ENCODE data around the gene SLC12A3. TPM values are rescaled to one million over a fixed set of nuclear protein-coding genes. Genes with fewer than 3 reads are reported as not detected.
"Not testable (repeated sequence)": the region's sequence is repeated elsewhere in the genome, so short reads cannot be mapped to it uniquely, and the experiment has no call there.

The SLC12A3 gene
- polyA plus RNA-seq, 3 donors = 15.8 to 32.0 (median 27.7) TPM

DNA sequence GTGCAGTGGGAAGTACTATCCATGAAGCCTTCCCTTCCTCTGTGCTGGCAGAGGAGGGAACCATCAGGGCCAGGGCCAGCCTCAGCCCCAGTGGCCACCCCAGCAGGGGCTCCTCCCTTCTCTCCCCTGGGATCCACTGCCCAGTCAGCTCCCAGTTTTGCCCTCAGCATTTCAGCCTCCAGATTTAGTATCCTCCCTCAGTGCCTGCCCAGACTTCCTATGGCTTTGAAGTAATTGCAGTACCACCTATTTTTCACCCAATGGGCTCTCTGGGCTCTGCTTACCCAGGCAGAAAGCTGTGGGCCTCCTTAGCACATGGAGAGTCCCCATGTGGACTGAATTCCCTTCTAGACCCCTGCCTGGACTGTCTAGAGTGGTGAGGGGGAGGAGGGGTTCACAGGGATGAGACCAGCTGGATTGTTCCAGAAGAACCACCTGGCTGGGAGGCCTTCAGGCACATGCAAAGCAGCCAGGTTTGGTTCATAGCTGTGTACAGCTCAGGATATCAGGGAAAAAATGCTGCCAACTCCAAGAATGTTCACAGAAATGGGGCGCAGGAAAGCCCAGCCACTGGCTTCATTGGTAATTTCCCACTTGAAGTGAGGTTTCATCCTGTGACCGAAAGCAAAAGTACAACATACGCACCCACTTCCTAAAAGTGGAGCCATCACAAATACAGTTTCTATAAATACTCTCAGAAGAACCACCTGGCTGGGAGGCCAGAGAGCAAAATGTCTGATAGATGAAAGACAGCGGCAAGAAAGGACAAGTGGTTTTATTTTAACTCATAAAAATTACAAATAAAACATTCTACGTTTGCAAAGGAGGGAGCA lies 51.8 kb downstream of the SLC12A3 start:
- no peak for DNase-seq

DNA sequence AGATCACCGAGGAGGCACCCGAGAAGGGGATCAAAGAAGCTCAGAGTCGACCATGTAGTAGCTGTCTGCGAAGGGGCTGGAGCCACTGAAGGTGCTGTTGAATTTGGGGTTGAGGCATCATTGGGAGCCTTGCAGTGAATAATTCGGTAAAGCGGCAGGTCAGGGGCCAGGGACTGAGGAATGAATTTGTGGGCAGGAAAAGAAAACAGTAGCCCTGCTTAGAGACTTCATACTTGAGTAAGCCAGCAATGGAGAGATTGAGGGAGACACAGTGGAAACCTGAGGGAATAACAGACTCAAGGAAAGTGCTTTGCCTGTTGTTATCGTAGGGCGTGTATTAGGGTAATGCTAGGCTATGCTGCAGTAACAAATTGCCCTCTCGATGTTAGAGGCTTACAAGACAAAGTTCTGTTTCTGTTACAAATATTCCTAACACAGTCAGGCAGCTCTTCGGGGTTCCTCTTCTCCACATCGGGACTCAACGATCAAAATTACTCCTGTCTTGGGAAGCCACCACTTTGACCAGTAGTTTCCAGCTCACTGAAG lies 53.5 kb downstream of the SLC12A3 start:
- no peak for DNase-seq

DNA sequence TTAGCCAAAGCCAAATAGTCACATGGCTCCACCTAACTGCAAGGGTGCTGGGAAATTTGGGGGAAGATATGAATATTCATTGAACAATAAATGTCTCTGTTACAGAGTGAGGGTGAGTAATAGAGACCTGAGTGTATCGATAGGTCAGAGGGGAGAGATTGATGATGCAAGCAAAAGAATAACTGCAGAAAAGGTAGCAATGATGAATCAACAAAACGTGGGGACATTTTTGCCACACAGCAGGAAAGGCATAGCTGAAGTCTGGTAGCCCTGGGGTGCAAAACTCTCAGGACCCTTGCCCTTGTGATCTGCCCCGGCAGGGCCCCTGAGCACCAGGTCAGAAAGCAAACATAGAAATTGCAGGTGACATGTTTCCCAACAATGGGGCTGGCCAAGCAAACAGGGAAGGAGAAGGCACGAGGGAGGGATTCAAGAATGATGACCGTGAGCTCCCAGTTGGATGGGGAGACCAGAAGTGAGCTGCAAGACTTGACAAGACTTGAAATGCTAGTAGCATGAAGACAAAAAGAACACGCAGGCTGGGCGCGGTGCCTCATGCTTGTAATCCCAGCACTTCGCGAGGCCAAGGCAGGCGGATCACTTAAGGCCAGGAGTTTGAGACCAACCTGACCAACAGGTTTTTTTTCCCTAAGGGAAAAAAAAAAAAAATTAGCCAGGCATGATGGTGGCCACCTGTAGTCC lies 54.2 kb downstream of the SLC12A3 start:
- DNase-seq = no peak

DNA sequence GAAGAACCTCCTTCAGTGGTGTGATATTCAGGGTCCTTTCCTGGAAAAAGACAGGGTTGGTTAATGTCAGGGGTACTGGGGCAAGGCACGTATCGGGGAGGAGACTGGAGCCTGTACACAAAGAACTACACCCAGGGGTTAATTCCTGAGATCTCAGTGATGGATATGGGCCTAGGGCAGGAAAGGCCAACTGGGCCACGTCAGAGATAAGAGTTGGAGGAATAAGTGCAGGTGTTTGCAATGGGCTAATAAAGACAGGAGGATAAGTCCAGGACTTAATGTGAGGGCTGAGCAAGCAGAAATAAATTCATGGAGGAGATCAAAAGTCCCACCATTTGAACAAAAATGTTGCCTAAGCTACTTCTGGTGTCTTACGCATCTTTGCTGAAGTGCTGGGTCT lies 56.6 kb downstream of the SLC12A3 start:
- no peak for DNase-seq

DNA sequence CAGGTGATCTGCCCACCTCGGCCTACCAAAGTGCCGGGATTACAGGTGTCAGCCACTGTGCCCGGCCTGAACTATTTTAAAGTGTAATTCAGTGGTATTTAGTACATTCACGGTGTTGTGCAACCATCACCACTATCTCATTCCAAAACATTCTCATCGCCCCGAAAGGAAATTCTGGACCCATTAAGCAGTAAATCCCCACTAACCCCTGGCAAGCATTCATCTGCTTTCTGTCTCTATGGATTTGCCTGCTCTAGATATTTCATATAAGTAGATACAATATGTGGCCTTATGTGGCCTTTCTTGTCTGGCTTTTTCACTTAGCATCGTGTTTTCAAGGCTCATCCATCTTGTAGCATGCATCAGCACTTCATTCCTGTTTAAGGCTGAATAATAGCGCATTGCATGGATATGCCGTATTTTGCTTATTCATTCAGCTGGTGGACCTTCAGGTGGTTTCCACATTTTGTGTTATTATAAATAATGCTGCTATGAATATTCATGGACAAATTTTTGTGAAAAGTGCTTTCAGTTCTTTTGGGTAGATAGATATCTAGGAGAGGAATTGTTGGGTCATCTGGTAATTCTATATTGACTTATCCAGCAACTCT lies 58.6 kb downstream of the SLC12A3 start:
- no peak for DNase-seq

DNA sequence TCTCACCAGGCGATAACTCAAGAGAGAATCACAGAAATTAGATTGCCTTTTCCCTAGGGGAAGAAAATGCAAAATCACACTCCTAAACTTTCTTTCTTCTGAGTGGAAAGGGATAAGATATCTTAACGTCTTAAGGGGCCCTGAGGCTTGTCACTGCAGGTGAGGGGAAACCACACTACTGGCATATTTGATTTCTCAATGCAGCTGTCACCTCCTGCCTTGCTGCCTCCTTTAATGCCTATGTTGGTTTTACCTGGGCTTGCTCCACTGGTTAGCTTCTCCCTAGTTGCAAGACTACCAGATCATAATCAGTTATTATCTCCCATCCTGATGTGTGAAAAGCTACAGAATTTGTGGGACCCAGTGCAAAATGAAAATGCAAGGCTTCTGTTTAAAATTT lies 62.5 kb downstream of the SLC12A3 start:
- no peak for DNase-seq

DNA sequence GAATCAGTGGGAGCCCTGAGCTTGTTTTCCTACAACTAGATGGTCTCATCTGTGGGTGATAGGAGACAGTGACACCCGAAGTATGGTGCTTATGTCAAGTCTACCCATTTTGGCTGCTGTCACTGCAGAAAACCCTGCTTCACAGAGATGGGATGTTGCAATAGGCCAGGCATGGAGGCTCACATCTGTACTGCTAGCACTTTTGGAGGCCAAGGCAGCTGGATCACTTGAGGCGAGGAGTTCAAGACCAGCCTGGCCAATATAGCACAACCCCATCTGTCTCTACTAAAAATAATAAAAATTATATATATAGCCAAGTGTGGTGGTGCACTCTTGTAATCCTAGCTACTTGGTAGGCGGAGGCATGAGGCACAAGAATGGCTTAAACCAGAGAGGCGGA lies 64.6 kb downstream of the SLC12A3 start:
- no peak for DNase-seq

DNA sequence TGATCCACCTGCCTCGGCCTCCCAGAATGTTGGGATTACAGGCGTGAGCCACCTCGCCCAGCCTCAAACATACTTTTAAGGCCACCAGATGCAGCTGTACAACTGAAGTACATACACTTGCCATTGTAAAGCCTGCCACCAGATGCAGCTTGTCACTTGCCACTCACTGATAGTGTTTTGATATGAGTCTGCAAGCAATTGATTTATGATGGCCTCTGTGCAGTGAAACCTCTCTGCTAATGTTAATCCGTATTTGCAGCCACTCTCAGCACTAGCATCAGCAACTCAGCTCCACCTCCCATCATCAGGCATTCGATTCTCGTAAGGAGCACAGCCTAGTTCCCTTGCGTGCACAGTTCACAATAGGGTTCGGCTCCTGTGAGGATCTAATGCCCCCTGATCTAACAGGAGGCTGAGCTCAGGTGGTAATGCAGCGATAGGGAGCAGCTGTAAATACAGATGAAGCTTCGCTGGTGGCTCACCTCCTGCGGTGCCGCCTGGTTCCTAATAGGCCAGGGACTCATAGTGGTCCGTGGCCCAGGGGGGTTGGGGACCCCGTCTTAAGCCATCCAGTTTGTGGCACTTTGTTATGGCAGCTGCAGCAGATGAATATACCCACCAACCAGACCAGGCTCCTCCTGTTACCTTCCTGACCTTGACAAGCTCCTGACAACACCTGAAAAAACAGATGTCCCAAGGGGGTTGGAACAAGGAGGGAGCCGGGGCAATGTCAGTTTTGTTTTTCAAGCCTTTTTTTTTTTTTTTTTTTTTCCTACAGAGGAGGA lies 65.7 kb downstream of the SLC12A3 start:
- DNase-seq = no peak

DNA sequence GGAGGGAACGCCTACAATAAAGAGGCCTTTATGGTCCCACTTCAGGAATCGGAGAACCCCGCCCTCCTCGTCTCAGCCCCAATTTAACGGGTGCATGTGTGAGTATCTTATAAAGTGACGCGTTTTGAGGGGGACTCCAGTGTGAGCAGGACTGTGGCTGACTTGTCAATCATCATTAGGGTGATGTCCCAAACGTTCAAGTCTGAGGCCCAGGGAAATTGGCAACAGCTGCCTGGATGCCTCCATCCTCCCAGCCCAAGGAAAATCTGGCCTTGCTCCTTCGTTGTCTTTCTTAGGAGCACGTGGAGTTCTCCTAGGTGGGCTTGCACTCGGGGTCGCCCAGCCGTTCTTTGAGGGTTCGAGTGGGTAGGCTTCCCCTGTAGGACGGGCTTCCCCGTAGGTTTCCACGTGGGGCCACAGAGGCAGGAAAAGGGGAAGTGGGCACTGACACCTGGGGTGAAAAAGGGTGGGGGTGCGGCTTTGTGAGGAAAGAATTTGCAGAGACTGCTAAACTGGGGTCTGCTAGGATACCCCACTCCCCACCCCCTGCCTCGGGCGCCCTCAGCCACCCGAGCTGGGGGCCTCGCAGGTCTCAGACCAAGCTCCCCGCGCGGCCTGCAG lies 66.4 kb downstream of the SLC12A3 start:
- DNase-seq = no peak

DNA sequence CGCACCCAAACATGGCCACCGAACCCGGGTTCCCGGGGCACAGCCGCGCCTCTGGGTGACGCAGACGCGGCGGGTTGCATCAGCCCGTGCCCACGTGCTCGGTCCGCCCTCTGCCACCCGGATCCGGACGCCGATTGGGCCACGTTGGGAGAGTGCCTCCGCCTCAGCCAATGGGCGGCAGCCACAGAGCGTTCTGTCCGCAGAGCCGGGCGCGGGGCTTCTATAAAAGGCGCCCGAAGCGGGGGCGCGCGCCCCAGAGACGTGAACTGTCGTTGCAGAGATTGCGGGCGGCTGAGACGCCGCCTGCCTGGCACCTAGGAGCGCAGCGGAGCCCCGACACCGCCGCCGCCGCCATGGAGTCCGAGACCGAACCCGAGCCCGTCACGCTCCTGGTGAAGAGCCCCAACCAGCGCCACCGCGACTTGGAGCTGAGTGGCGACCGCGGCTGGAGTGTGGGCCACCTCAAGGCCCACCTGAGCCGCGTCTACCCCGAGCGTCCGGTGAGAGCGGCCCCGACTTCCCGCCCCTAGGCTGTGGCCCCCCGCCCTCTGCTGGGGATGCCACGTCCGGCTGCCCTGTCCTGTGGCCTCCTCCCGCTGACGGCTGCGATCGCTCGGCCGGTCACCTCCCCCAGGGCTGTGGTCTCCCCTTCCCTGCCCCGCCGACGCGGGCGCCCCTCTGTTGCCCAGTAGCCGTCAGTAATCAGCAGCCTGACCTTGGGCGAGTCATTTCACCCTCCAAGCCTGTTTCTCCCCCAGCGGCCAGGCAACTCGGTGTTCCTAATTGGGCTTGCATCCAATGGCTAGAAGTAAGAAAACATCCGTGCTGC lies 67.1 kb downstream of the SLC12A3 start, which contains the start of gene HERPUD1:
Gene HERPUD1 (plus strand): TSS at position 251 of the 829 bp plus-strand sequence. CDS start 103 bp downstream, at position 354.
- DNase-seq = peak; percentile 97

DNA sequence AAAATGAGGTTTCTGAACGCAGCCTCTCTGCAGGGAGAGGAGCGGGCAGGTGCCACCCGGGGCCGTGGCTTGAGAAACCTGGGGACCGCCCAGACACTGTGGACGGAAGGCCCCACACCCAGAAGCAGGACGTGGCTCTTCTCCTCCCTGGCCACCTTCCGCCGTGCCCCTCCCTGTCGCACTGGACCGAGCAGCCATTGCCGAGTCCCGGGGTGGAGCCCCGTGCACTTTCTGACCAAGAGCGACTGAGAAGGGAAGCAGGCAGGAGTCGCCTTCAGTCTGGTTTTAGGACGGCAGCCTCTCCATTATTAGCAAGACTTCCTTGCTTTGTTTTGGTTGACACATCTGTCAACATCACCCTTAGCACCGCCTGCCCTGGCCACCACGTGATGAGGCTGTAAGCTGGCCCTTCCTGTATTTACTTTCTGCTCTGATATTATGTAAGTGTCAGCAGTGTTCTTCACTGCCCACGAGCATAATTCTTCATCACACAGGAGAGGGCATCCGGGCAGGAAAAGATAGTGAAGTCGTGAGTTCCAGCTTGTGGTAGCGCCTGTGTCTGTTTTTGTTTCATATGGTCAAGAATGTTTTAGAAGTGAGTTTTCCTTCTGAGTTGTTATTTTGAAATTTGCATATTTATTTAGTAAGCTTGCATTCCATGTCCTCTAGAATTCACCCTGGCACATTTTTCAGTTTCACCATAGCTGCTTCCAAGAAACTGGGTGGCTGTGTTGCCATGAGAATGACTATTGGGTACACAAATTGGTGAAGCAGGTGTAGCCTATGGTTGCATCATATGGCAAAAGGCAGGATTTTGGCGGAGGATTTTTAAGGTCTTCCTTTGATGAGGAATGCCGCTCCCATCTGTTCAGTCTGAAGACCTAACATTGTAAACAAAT lies 68.0 kb downstream of the SLC12A3 start:
- DNase-seq = peak; percentile 63

DNA sequence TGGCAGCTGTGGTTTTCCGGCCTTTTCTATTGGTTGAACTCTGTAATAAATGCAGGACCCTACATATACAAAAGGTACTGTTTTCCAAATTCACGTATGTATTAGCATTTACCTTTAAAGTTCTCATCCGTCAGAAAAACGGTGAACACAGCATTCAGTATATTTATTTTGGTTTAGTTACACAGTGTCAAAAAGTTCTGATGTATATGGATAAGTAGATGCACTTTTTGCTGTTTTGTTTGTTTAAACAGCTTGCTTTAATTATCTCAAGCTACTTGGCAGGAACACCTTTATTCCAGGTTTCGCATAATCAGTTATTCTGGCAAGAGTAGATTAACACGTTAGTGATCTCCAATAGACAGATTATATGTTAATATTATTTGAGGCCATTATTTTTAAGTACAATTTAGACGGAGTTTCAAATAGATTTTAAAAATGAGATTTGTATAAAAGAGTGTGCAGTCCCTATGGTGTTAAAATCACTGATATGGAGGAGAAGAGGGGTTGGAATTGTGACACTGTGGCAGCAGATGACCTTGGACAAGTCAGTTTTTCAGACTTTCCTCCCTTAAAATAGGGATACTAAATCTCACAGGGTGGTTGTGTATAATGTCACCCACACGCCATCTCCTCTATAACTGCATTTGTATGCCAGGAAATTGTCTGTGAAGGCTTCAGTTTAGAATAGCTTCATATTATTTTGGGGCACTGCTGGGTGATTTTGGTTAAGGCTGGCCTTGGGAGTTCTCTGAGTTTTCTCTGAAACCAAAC lies 69.0 kb downstream of the SLC12A3 start:
- no peak for DNase-seq

DNA sequence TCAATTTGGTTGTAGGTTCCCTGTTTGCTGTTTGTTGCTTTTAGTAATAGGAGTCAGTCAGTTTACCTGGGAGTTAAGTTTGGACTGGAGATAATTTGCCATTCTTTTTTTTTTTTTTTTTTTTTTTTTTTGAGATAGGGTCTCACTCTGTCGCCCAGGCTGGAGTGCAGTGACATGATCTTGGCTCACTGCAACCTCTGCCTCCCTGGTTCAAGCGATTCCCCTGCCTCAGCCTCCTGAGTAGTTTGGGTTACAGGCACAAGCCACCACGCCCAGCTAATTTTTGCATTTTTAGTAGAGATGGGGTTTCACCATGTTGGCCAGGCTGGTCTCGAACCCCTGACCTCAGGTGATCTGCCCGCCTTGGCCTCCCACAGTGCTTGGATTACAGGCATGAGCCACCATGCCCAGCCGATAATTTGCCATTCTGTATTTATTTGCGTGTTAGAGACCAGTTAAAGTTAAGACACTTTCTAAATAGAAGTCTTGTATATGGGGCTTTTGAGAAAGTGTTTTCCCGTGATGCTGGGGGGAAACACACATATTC lies 69.7 kb downstream of the SLC12A3 start:
- not testable (repeated sequence) for DNase-seq

DNA sequence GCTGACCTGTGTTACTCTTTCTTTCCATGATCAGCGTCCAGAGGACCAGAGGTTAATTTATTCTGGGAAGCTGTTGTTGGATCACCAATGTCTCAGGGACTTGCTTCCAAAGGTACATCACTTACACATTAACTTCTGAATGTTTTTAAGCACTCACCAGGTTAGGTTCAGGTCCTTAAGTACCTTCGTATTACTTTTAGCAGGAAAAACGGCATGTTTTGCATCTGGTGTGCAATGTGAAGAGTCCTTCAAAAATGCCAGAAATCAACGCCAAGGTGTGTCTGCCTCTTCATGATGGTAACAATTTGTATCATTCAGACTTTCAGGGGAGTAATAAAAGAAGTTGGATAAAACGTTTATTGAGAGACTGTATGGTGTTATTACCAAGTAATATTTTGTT lies 70.2 kb downstream of the SLC12A3 start:
- DNase-seq = no peak

DNA sequence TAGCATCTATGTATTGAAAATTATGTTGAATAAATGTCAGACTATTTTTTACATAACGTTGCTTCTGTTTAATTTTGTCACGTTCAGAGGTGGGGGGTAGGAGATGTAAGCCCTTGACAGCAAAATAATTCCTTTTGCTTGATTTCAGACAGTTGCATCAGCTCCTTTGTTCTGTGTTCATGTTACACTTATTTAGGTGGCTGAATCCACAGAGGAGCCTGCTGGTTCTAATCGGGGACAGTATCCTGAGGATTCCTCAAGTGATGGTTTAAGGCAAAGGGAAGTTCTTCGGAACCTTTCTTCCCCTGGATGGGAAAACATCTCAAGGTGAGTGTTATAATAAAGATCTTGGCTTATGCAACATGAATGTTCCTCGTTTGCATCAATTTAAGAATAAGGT lies 71.5 kb downstream of the SLC12A3 start:
- DNase-seq = no peak

DNA sequence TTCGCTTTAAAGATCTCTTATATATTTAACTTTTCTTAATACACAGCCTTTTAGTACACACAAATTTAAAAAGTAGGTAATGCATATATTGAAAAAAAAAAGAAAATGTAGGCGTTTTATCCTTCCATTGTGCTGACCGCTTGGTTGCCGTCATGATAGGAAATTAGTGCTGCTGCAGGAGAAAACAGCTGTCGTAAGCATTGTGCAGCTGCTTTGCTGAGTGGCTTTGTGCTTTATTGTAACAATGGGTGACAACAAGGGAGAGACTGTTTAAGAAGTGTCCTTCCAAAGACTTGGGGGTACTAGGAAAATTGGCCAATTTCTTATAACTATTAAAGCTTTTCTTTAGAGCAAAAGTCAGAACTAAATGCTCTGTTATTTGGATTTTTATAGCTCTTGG lies 71.9 kb downstream of the SLC12A3 start:
- no peak for DNase-seq

DNA sequence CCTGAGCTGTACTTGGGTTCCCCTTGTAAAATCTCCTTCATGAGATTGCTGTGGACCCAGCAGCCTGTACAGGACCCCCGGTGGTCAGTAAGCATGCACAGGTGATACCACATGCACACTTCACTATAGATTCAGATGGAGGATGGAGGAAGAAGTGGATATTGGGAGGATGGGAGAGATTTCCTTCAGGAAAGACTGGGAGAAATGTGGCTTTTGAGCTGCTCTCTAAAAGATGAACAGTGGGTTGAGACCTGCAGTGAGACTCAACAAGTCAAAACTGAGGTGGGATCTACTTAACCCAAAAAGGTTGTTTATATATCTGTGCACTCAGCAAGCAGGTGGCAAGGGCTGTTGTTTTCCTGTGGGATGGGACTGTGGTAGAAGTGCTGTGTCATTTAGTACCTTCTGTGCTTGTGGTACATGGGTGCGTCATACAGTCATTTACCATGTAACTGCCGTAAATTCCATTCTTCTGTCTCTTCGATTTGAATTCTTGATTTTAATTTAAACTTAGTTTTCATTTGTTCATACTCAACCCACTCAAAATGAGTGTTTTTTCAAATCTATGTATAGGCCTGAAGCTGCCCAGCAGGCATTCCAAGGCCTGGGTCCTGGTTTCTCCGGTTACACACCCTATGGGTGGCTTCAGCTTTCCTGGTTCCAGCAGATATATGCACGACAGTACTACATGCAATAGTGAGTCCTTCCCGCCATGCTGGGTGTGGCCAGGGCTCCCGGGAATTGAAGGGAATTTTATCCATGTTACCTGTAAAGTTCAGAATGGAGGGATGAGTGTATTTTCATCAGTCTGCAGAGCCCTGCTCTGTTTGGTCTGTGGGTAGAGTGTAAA lies 73.9 kb downstream of the SLC12A3 start:
- DNase-seq = no peak

Measured in renal pelvis (tissue), 4 donors.